HepG2 (cell line): ENCODE results near the gene CAMTA1. TPM values are rescaled to one million over a fixed set of nuclear protein-coding genes. Genes with fewer than 3 reads are reported as not detected.

Experiments used
- ATAC-seq: fragments of 200-7000 bp; cut with Tn5 transposase; 3 replicates; pipeline ENCODE4 v1.9.1; 2020; ENCODE audit warnings: mild to moderate bottlenecking, moderate library complexity
- BruUV-seq: library from RNA; stranded (reverse); fragments of 400-500 nt; replicated peaks from 2 replicates; lab custom pipeline; 2021; lab: Mats Ljungman, UMichigan
- CTCF ChIA-PET: fragments of 300-600 bp; formaldehyde crosslinking; extraction: SDS; loops from one replicate; lab custom pipeline; 2021; ENCODE audit warnings: low total read pairs, inconsistent platforms, low intra/inter-chr PET ratio; lab: Yijun Ruan, JAX
- POLR2A ChIA-PET: fragments of 350-600 bp; sonication (Branson Sonifier 250); formaldehyde crosslinking; loops from one replicate; lab custom pipeline; 2020; ENCODE audit warnings: antibody characterized with exemption, inconsistent platforms; lab: Yijun Ruan, JAX
- DNase-seq: peaks from one replicate; pipeline ENCODE4 v3.0.0-alpha.2; 2015; ENCODE audit warnings: low spot score
- FAIRE-seq: peaks from 3 replicates; lab custom pipeline; 2011; peaks lifted over from hg19 to GRCh38; lab: Jason Lieb, UNC
- H2AFZ ChIP-seq: one replicate; pipeline ENCODE4 v1.6.1; 2011; ENCODE audit warnings: low read length, inconsistent platforms
- H3K27ac ChIP-seq: fragments of 300-600 bp; 3 replicates; pipeline ENCODE4 v1.8.0; 2011; ENCODE audit warnings: mixed run types, mild to moderate bottlenecking, mixed read lengths, low read length, inconsistent platforms; ENCODE audit not compliant: insufficient read depth; ENCODE audit errors: extremely low read length
- H3K27me3 ChIP-seq, 2 experiments: fragments of 200-600 bp in 1 of 2; 2 replicates in 1 of 2; 3 replicates in 1 of 2; pipeline versions ENCODE4 v1.6.0 to v1.8.0; 2011; ENCODE audit warnings: low read length in 2 of 2, mild to moderate bottlenecking in 2 of 2, moderate library complexity in 2 of 2, inconsistent platforms in 1 of 2; ENCODE audit not compliant: insufficient read depth in 2 of 2, control insufficient read depth in 1 of 2
- H3K36me3 ChIP-seq, 2 experiments: fragments of 200-600 bp in 1 of 2; replicated peaks in 1 of 2; 2 replicates in 1 of 2; 3 replicates in 1 of 2; pipeline versions ENCODE4 v1.5.1 to v1.8.0; 2011; ENCODE audit warnings: low read length in 2 of 2, inconsistent platforms in 1 of 2; ENCODE audit not compliant: insufficient read depth in 2 of 2, control insufficient read depth in 1 of 2
- H3K4me1 ChIP-seq: 2 replicates; pipeline ENCODE4 v1.5.1; 2012; ENCODE audit warnings: low read length, inconsistent platforms; ENCODE audit not compliant: insufficient read depth
- H3K4me2 ChIP-seq: 2 replicates; pipeline ENCODE4 v1.6.0; 2011; ENCODE audit warnings: low read depth, low read length, inconsistent platforms
- H3K4me3 ChIP-seq, 3 experiments: fragments of 200-600 bp in 1 of 3; sonication (generic), shearing (Covaris generic) in 1 of 3; replicated peaks in 1 of 3; 2 replicates each; pipeline ENCODE4 v1.5.1; 2011 to 2016; ENCODE audit warnings: low read length in 3 of 3, inconsistent platforms in 2 of 3, low read depth in 2 of 3, mild to moderate bottlenecking in 2 of 3, control low read depth in 1 of 3, mixed read lengths in 1 of 3; ENCODE audit not compliant: insufficient read depth in 1 of 3
- H3K79me2 ChIP-seq: one replicate; pipeline ENCODE4 v1.6.1; 2011; ENCODE audit warnings: low read length, inconsistent platforms; ENCODE audit not compliant: insufficient read depth
- H3K9ac ChIP-seq: 2 replicates; pipeline ENCODE4 v1.6.0; 2011; ENCODE audit warnings: mild to moderate bottlenecking, low read depth, low read length, inconsistent platforms; ENCODE audit not compliant: insufficient read depth
- H3K9me3 ChIP-seq: 2 replicates; pipeline ENCODE4 v1.5.1; 2012; ENCODE audit warnings: mild to moderate bottlenecking, low read length
- H4K20me1 ChIP-seq: 2 replicates; pipeline ENCODE4 v1.6.0; 2011; ENCODE audit warnings: inconsistent platforms, mild to moderate bottlenecking, low read length, moderate library complexity; ENCODE audit not compliant: insufficient read depth
- CREM ChIP-seq, 2 experiments: sonication (generic) in 1 of 2; formaldehyde crosslinking in 1 of 2; IDR thresholded peaks; 2 replicates each; pipeline versions ENCODE4 v1.4.0 to v1.6.1; 2016 to 2020; ENCODE audit warnings: antibody characterized with exemption in 1 of 2, mild to moderate bottlenecking in 1 of 2, missing genetic modification reagents in 1 of 2
- DMAP1 ChIP-seq: IDR thresholded peaks from 2 replicates; pipeline ENCODE4 v1.6.1; 2016
- GLI4 ChIP-seq: sonication (generic); formaldehyde crosslinking; IDR thresholded peaks from 2 replicates; pipeline ENCODE4 v1.5.1; 2020; ENCODE audit warnings: missing genetic modification reagents, mild to moderate bottlenecking, moderate library complexity, borderline replicate concordance
- HES4 ChIP-seq: sonication (generic); formaldehyde crosslinking; IDR thresholded peaks from 2 replicates; pipeline ENCODE4 v1.9.0; 2021; ENCODE audit warnings: mild to moderate bottlenecking, missing genetic modification reagents, borderline replicate concordance
- ISL2 ChIP-seq: sonication (generic); formaldehyde crosslinking; IDR thresholded peaks from 2 replicates; pipeline ENCODE4 v1.5.0; 2020; ENCODE audit warnings: missing genetic modification reagents
- NKX3-1 ChIP-seq: sonication (generic); formaldehyde crosslinking; IDR thresholded peaks from 2 replicates; pipeline ENCODE4 v1.5.0; 2020; ENCODE audit warnings: missing genetic modification reagents
- POGZ ChIP-seq: sonication (generic); formaldehyde crosslinking; IDR thresholded peaks from 2 replicates; pipeline ENCODE4 v1.4.0; 2020; ENCODE audit warnings: mild to moderate bottlenecking, missing genetic modification reagents
- RBM39 ChIP-seq: fragments of 200-400 bp; formaldehyde crosslinking; IDR thresholded peaks from one replicate; pipeline ENCODE4 v1.6.1; 2018; ENCODE audit warnings: antibody characterized with exemption, mild to moderate bottlenecking, low read depth, low read length; ENCODE audit not compliant: poor library complexity, severe bottlenecking
- TBX3 ChIP-seq: fragments of 450-650 bp; IDR thresholded peaks from 2 replicates; pipeline ENCODE4 v1.6.1; 2017; ENCODE audit warnings: antibody characterized with exemption, mild to moderate bottlenecking, inconsistent platforms, borderline replicate concordance
- ZFX ChIP-seq: sonication (generic); formaldehyde crosslinking; IDR thresholded peaks from 2 replicates; pipeline ENCODE4 v1.4.0; 2020; ENCODE audit warnings: mild to moderate bottlenecking, low read depth, missing genetic modification reagents, moderate library complexity
- ZNF180 ChIP-seq: sonication (generic); formaldehyde crosslinking; IDR thresholded peaks from 2 replicates; pipeline ENCODE4 v1.4.0; 2020; ENCODE audit warnings: low read depth, missing genetic modification reagents, borderline replicate concordance
- ZNF331 ChIP-seq: sonication (generic); formaldehyde crosslinking; IDR thresholded peaks from 2 replicates; pipeline ENCODE4 v1.4.0; 2020; ENCODE audit warnings: missing genetic modification reagents
- ZNF510 ChIP-seq: sonication (generic); formaldehyde crosslinking; IDR thresholded peaks from 2 replicates; pipeline ENCODE4 v1.4.0; 2020; ENCODE audit warnings: low read depth, mild to moderate bottlenecking, missing genetic modification reagents
- ZNF543 ChIP-seq: sonication (generic); formaldehyde crosslinking; IDR thresholded peaks from 2 replicates; pipeline ENCODE4 v1.4.0; 2020; ENCODE audit warnings: mild to moderate bottlenecking, missing genetic modification reagents
- WGBS: methylation state at CpG from one replicate; pipeline ENCODE4 v1.1.6; 2017; ENCODE audit warnings: low lambda C conversion rate; 5-methylcytosine and 5-hydroxymethylcytosine counted together
- in situ Hi-C: cut with HindIII; loops from 2 replicates; pipeline ENCODE4 v1.10.0; 2017; ENCODE audit warnings: low pct_unique_long_range_greater_than_20kb; ENCODE audit not compliant: extremely low pct_ligation_motif_present
- intact Hi-C: fragments of 100-400 bp; cut with micrococcal nuclease; formaldehyde crosslinking; loops from one replicate; pipeline ENCODE4 v1.10.0; 2022; ENCODE audit not compliant: unreplicated experiment
- polyA plus RNA-seq, 8 experiments: library from polyadenylated mRNA; depleted of rRNA in 3 of 8; stranded (reverse) in 7 of 8; unstranded in 1 of 8; fragments of >200 nt; fragmentation: Illumina TruSeq in 4 of 8; extraction: Trizol in 4 of 8; gene quantifications; 2 replicates each; pipeline versions ENCODE4 v1.2.1 to v1.2.3, GENCODE V29; 2011 to 2016; ENCODE audit warnings: low read depth in 4 of 8, missing spikeins in 1 of 8, mixed read lengths in 1 of 8; ENCODE audit not compliant: insufficient read depth in 1 of 8
- total RNA-seq, 5 experiments: library from RNA; depleted of rRNA; stranded (reverse); fragments of >200 nt; fragmentation: Illumina TruSeq; extraction: Trizol; gene quantifications; 2 replicates each; pipeline ENCODE4 v1.2.3, GENCODE V29; 2016; ENCODE audit warnings: low read depth in 1 of 5
- TF ChIP-seq, protein P1 (sequence below): sonication (generic); formaldehyde crosslinking; IDR thresholded peaks from 2 replicates; pipeline ENCODE4 v1.5.0; 2020; ENCODE audit warnings: missing genetic modification reagents
- TF ChIP-seq, protein P2 (sequence below): sonication (generic); formaldehyde crosslinking; conservative IDR thresholded peaks from 2 replicates; pipeline ENCODE4 v1.8.0; 2022; ENCODE audit warnings: low read depth, missing genetic modification reagents
- TF ChIP-seq, protein P3 (sequence below): sonication (generic); formaldehyde crosslinking; IDR thresholded peaks from 2 replicates; pipeline ENCODE4 v1.5.0; 2020; ENCODE audit warnings: mild to moderate bottlenecking, missing genetic modification reagents, borderline replicate concordance

CAMTA1 gene
- total and polyA plus RNA-seq, 2 of the 13 experiments (the other 11 are each of a cell fraction or from before 2014, with no cell fraction given), result 25.0 to 36.4 TPM

- TF ChIP-seq GLI4 (CRISPR knock-in tag) (no peak), NKX3-1 (no peak), ISL2 (no peak), TBX3 (no peak), DMAP1 (no peak), RBM39 (no peak), ZNF543 (CRISPR knock-in tag) (no peak), ZNF510 (CRISPR knock-in tag) (no peak), HES4 (CRISPR knock-in tag) (no peak), ZNF331 (CRISPR knock-in tag) (no peak), CREM (IDR thresholded peaks at IDR 0.05) (no peak), CREM (CRISPR knock-in tag; IDR thresholded peaks at IDR 0.05) (no peak), POGZ (CRISPR knock-in tag) (no peak)
- TF ChIP-seq, protein P1, sequence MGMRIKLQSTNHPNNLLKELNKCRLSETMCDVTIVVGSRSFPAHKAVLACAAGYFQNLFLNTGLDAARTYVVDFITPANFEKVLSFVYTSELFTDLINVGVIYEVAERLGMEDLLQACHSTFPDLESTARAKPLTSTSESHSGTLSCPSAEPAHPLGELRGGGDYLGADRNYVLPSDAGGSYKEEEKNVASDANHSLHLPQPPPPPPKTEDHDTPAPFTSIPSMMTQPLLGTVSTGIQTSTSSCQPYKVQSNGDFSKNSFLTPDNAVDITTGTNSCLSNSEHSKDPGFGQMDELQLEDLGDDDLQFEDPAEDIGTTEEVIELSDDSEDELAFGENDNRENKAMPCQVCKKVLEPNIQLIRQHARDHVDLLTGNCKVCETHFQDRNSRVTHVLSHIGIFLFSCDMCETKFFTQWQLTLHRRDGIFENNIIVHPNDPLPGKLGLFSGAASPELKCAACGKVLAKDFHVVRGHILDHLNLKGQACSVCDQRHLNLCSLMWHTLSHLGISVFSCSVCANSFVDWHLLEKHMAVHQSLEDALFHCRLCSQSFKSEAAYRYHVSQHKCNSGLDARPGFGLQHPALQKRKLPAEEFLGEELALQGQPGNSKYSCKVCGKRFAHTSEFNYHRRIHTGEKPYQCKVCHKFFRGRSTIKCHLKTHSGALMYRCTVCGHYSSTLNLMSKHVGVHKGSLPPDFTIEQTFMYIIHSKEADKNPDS (CRISPR knock-in tag), result no peak
- TF ChIP-seq, all 625 proteins: peak for 0
Observed at GRCh38 chr1:6835139-6835538, 49.9 kb downstream of the CAMTA1 start (continued).

DNA sequence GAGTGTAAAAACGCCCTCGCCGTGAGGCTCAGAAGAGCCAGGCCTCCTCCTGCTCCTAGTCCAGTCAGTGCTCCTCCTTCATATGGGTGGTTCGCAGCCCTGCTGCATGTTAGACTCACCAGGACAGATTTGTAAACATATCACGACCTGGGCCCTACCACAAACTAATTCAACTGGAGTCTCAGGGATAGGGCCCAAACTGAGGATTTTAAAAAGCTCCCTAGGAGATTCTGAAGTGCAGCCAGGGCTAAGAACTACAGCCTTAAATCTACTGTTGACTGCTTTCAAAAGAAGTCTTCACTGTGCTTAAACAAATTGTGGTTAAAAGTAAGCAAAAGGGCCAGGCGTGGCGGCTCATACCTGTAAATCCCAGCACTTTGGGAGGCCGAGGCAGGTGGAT is 57.0 kb downstream of the CAMTA1 start:
- no peak overlapping the region for H3K27ac ChIP-seq
- no peak overlapping the region for H3K9ac ChIP-seq
- H3K79me2 ChIP-seq, result no peaks in the 10 kb centered on the region
- DNase-seq (no peak), FAIRE-seq (no peak), ATAC-seq (no peak)
- no peak overlapping the region for H3K4me3 ChIP-seq
- in situ Hi-C loops (no loop called here), intact Hi-C loops (no loop called here)
- peaks cover 0 to 9% of the 10 kb centered on the region in 2 experiments; a peak in 4 of 5 replicates for H3K36me3 ChIP-seq
- no peak overlapping the region for H3K4me2 ChIP-seq
- H2AFZ ChIP-seq, result no peak overlapping the region
- ChIA-PET POLR2A (no interaction called here), CTCF (no interaction called here)
- H3K27me3 ChIP-seq, result no peaks in the 10 kb centered on the region
- no peaks in the 10 kb centered on the region for H4K20me1 ChIP-seq
- H3K4me1 ChIP-seq, result no peaks in the 10 kb centered on the region
- H3K9me3 ChIP-seq, result peaks cover 6% of the 10 kb centered on the region; the same call in 1 of the 2 replicates
- 94% methylated on average over 8 of the region's 8 CpGs for WGBS
- BruUV-seq, result no TSS peak
- TF ChIP-seq ZFX (CRISPR knock-in tag) (no peak), ZNF180 (CRISPR knock-in tag) (no peak)
- TF ChIP-seq, protein P2, sequence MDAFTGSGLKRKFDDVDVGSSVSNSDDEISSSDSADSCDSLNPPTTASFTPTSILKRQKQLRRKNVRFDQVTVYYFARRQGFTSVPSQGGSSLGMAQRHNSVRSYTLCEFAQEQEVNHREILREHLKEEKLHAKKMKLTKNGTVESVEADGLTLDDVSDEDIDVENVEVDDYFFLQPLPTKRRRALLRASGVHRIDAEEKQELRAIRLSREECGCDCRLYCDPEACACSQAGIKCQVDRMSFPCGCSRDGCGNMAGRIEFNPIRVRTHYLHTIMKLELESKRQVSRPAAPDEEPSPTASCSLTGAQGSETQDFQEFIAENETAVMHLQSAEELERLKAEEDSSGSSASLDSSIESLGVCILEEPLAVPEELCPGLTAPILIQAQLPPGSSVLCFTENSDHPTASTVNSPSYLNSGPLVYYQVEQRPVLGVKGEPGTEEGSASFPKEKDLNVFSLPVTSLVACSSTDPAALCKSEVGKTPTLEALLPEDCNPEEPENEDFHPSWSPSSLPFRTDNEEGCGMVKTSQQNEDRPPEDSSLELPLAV (CRISPR knock-in tag), result no peak
- TF ChIP-seq, protein P3, sequence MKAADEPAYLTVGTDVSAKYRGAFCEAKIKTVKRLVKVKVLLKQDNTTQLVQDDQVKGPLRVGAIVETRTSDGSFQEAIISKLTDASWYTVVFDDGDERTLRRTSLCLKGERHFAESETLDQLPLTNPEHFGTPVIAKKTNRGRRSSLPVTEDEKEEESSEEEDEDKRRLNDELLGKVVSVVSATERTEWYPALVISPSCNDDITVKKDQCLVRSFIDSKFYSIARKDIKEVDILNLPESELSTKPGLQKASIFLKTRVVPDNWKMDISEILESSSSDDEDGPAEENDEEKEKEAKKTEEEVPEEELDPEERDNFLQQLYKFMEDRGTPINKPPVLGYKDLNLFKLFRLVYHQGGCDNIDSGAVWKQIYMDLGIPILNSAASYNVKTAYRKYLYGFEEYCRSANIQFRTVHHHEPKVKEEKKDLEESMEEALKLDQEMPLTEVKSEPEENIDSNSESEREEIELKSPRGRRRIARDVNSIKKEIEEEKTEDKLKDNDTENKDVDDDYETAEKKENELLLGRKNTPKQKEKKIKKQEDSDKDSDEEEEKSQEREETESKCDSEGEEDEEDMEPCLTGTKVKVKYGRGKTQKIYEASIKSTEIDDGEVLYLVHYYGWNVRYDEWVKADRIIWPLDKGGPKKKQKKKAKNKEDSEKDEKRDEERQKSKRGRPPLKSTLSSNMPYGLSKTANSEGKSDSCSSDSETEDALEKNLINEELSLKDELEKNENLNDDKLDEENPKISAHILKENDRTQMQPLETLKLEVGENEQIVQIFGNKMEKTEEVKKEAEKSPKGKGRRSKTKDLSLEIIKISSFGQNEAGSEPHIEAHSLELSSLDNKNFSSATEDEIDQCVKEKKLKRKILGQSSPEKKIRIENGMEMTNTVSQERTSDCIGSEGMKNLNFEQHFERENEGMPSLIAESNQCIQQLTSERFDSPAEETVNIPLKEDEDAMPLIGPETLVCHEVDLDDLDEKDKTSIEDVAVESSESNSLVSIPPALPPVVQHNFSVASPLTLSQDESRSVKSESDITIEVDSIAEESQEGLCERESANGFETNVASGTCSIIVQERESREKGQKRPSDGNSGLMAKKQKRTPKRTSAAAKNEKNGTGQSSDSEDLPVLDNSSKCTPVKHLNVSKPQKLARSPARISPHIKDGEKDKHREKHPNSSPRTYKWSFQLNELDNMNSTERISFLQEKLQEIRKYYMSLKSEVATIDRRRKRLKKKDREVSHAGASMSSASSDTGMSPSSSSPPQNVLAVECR (CRISPR knock-in tag), result no peak
